Kidney (tissue), 14 donors: ENCODE measurements around the gene LTA. TPM values are rescaled to one million over a fixed set of nuclear protein-coding genes. Genes with fewer than 3 reads are reported as not detected.
A peak's percentile ranks its signal among the peaks of the same experiment; 100 is the strongest.

Experiments used
- DNase-seq, 5 donors: peaks; one replicate each; pipeline ENCODE4 v3.0.0-alpha.2; 2013 to 2020
- FAIRE-seq: peaks from 2 replicates; lab custom pipeline; 2012; peaks lifted over from hg19 to GRCh38; lab: Jason Lieb, UNC
- H3K27ac ChIP-seq, 2 donors: one replicate each; pipeline ENCODE4 v1.7.0; 2013; ENCODE audit warnings: low read depth in 2 of 2, low read length in 2 of 2, inconsistent platforms in 1 of 2
- H3K27me3 ChIP-seq: one replicate; pipeline ENCODE4 v1.7.1; 2013; ENCODE audit warnings: low read length, inconsistent platforms; ENCODE audit not compliant: control insufficient read depth, insufficient read depth
- H3K36me3 ChIP-seq, 3 donors: one replicate each; pipeline versions ENCODE4 v1.7.0 to v1.7.1; 2013; ENCODE audit warnings: low read length in 3 of 3, control low read depth in 1 of 3, inconsistent platforms in 1 of 3; ENCODE audit not compliant: insufficient read depth in 3 of 3, control insufficient read depth in 2 of 3
- H3K4me1 ChIP-seq, 3 donors: one replicate each; pipeline versions ENCODE4 v1.7.0 to v1.7.1; 2013; ENCODE audit warnings: low read length in 3 of 3, inconsistent platforms in 1 of 3, low read depth in 1 of 3; ENCODE audit not compliant: control insufficient read depth in 2 of 3, insufficient read depth in 2 of 3
- H3K4me3 ChIP-seq, 3 donors: one replicate each; pipeline versions ENCODE4 v1.7.0 to v1.8.1; 2013; ENCODE audit warnings: low read length in 3 of 3, control low read depth in 1 of 3, inconsistent platforms in 1 of 3
- H3K9ac ChIP-seq, 3 donors: one replicate each; pipeline versions ENCODE4 v1.7.0 to v1.7.1; 2013; ENCODE audit warnings: low read length in 3 of 3, control low read depth in 1 of 3, inconsistent platforms in 1 of 3
- H3K9me3 ChIP-seq, 3 donors: one replicate each; pipeline versions ENCODE4 v1.7.0 to v1.7.1; 2013; ENCODE audit warnings: low read length in 3 of 3, control low read depth in 1 of 3, inconsistent platforms in 1 of 3; ENCODE audit not compliant: control insufficient read depth in 2 of 3, insufficient read depth in 1 of 3
- intact Hi-C: fragments of 100-400 bp; cut with DNase I; formaldehyde crosslinking; loops from one replicate; pipeline ENCODE4 v1.11.1; 2022
- polyA plus RNA-seq: library from polyadenylated mRNA; stranded (reverse); fragments of 350-450 nt; fragmentation: Illumina TruSeq; extraction: RNeasy Lipid Tissue Mini Kit (QIAGEN cat#74804); gene quantifications from one replicate; pipeline ENCODE4 v1.2.3, GENCODE V29; 2014; ENCODE audit warnings: low read depth, low replicate concordance; ENCODE audit not compliant: insufficient read depth
- total RNA-seq: library from RNA; stranded (reverse); fragmentation: NEBNext Ultra II Directional; extraction: Animal tissue kit (Norgen Biotek cat#: 25700); gene quantifications from one replicate; pipeline ENCODE4 v1.2.1, GENCODE V29; 2021
- TF ChIP-seq, protein P1 (sequence below): IDR thresholded peaks from 3 replicates; pipeline ENCODE4 v1.5.1; 2012; ENCODE audit warnings: mild to moderate bottlenecking, moderate library complexity, borderline replicate concordance; ENCODE audit not compliant: insufficient read depth; ENCODE audit errors: extremely low read depth
- donor health status: control.
- donor health status: control.
- donor health status: control.
- donor health status: control.
- donor health status: control.
- donor health status: DM: yes; HTN: yes; CAD: no.
- donor health status: Normal renal cell carcinoma (clear cell type).

Gene LTA
- total and polyA plus RNA-seq, 2 donors from 2014 or later, result 0.35 TPM; not detected in 1

GRCh38 chr6:31546339-31546957 lies 25.6 kb upstream of the LTA start, which contains the start of gene ATP6V1G2:
ATP6V1G2 (minus strand) TSS chr6:31546608; CDS start chr6:31546559, 49 bp downstream.
- intact Hi-C loops, result no loop called here
- TF ChIP-seq, protein P1, sequence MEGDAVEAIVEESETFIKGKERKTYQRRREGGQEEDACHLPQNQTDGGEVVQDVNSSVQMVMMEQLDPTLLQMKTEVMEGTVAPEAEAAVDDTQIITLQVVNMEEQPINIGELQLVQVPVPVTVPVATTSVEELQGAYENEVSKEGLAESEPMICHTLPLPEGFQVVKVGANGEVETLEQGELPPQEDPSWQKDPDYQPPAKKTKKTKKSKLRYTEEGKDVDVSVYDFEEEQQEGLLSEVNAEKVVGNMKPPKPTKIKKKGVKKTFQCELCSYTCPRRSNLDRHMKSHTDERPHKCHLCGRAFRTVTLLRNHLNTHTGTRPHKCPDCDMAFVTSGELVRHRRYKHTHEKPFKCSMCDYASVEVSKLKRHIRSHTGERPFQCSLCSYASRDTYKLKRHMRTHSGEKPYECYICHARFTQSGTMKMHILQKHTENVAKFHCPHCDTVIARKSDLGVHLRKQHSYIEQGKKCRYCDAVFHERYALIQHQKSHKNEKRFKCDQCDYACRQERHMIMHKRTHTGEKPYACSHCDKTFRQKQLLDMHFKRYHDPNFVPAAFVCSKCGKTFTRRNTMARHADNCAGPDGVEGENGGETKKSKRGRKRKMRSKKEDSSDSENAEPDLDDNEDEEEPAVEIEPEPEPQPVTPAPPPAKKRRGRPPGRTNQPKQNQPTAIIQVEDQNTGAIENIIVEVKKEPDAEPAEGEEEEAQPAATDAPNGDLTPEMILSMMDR, result peak; percentile 99
- Histone ChIP-seq H3K4me1 (peaks cover 0 to 14% (median 10%) of the 10 kb centered on the region in 3 donors), H3K27me3 (no peaks in the 10 kb centered on the region), H3K27ac (peak within 1 kb of the TSS; percentile 73 to 90), H3K36me3 (peaks cover 0 to 10% (median 5%) of the 10 kb centered on the region in 3 donors), H3K9me3 (no peaks in the 10 kb centered on the region), H3K4me3 (peak within 1 kb of the TSS; percentile 64 to 89 (median 76)), H3K9ac (peak within 1 kb of the TSS; percentile 11 to 87 (median 71))
- DNase-seq (peak; percentile 93 to 96 (median 94)), FAIRE-seq (no peak)

- Histone ChIP-seq H3K4me1 (peaks cover 0 to 14% (median 10%) of the 10 kb centered on the region in 3 donors), H3K27ac (peak within 1 kb of the TSS; percentile 73 to 90), H3K9me3 (no peaks in the 10 kb centered on the region), H3K36me3 (peaks cover 0 to 10% (median 5%) of the 10 kb centered on the region in 3 donors), H3K27me3 (no peaks in the 10 kb centered on the region), H3K4me3 (peak within 1 kb of the TSS; percentile 64 to 89 (median 76)), H3K9ac (peak within 1 kb of the TSS; percentile 11 to 87 (median 71))
- FAIRE-seq (peak; percentile 51), DNase-seq (peak; percentile 96 to 99 (median 97))
- TF ChIP-seq, protein P1, result peak; percentile 6
- intact Hi-C loops, result no loop called here
Measured at GRCh38 chr6:31546958-31547726, 24.9 kb upstream of the LTA start, which contains the start of gene NFKBIL1. NFKBIL1 (plus strand) TSS chr6:31547608; CDS start chr6:31547695, 87 bp downstream.

DNA sequence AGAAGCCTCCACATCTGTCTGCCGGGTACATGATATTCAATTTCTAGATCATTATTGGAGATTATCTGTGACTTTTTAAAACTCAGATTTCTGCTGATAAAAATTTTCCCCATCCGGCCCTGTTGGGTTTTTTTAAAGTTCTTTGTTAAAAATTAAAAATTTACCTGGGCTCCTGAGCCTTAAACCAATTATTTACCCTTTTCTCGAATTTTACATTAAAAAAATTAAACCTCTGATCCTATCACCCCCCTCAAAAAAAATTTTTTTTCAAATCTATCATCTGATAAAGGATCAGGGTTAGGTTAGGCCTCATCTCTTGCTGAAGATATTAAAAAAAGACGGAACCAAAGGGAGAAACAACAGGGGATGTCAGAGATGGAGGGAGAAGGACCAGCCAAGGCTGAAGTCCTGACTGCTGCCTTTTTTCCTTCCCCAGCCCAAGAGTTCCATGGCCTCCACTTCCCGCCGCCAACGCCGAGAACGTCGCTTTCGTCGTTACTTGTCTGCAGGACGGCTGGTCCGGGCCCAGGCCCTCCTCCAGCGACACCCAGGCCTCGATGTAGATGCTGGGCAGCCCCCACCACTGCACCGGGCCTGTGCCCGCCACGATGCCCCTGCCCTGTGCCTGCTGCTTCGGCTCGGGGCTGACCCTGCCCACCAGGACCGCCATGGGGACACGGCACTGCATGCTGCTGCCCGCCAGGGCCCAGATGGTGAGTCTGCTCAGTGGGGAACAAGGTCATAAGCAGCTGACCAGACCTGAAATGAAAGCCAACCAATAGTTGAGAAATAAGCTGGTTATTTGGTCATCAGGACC lies 24.2 kb upstream of the LTA start:
- H3K27me3 ChIP-seq, result no peaks in the 10 kb centered on the region
- peak overlapping the region; percentile 73 to 90 for H3K27ac ChIP-seq
- TF ChIP-seq, protein P1, result no peak
- peak overlapping the region; percentile 1 to 87 (median 49) for H3K9ac ChIP-seq
- peaks cover 0 to 10% (median 5%) of the 10 kb centered on the region in 3 donors for H3K36me3 ChIP-seq
- peaks cover 0 to 14% (median 9%) of the 10 kb centered on the region in 3 donors for H3K4me1 ChIP-seq
- FAIRE-seq (no peak), DNase-seq (peak in 2 of 5 donors; percentile 70 to 87)
- intact Hi-C loops, result no loop called here
- H3K9me3 ChIP-seq, result no peaks in the 10 kb centered on the region
- H3K4me3 ChIP-seq, result peak overlapping the region; percentile 47 to 89 (median 64)
